Esophagus muscularis mucosa (tissue), 4 donors: Measurements from ENCODE around the gene GDF7. TPM values are rescaled to one million over a fixed set of nuclear protein-coding genes. Genes with fewer than 3 reads are reported as not detected.

Experiments used
- DNase-seq: peaks from one replicate; pipeline ENCODE4 v3.0.0-alpha.2; 2017; ENCODE audit errors: extremely low spot score
- H3K27ac ChIP-seq, 4 donors: fragments of 200-600 bp; sonication (generic); replicated peaks in 1 of 4; 1 replicate in 3 of 4; 2 replicates in 1 of 4; pipeline ENCODE4 v1.5.1; 2016 to 2019; ENCODE audit warnings: mild to moderate bottlenecking in 1 of 4
- H3K27me3 ChIP-seq, 4 donors: fragments of 200-600 bp; sonication (generic); one replicate each; pipeline versions ENCODE4 v1.5.1 to v1.6.0; 2016 to 2019
- H3K36me3 ChIP-seq, 4 donors: fragments of 200-600 bp; sonication (generic); one replicate each; pipeline ENCODE4 v1.5.1; 2016 to 2019
- H3K4me1 ChIP-seq, 4 donors: fragments of 200-600 bp; sonication (generic); one replicate each; pipeline ENCODE4 v1.5.1; 2016 to 2019
- H3K4me3 ChIP-seq, 4 donors: fragments of 200-600 bp; sonication (generic); 1 replicate in 2 of 4; 2 replicates in 2 of 4; pipeline ENCODE4 v1.5.1; 2016 to 2019; ENCODE audit warnings: mild to moderate bottlenecking in 4 of 4, moderate library complexity in 1 of 4
- H3K9me3 ChIP-seq, 4 donors: fragments of 200-600 bp; sonication (generic); 1 replicate in 3 of 4; 2 replicates in 1 of 4; pipeline ENCODE4 v1.5.1; 2016 to 2019
- CTCF ChIP-seq, 3 experiments: fragments of 200-600 bp in 2 of 3; fragments of 450-650 bp in 1 of 3; sonication (generic) in 2 of 3; IDR thresholded peaks; one replicate each; pipeline ENCODE4 v1.5.1; 2017 to 2019; ENCODE audit warnings: antibody characterized with exemption in 3 of 3, mild to moderate bottlenecking in 2 of 3, moderate library complexity in 1 of 3
- EP300 ChIP-seq: sonication (generic); formaldehyde crosslinking; IDR thresholded peaks from one replicate; pipeline ENCODE4 v1.6.1; 2017; ENCODE audit warnings: antibody characterized with exemption
- POLR2A ChIP-seq: fragments of 450-650 bp; IDR thresholded peaks from one replicate; pipeline ENCODE4 v1.6.1; 2017; ENCODE audit warnings: antibody characterized with exemption, moderate library complexity, mild to moderate bottlenecking, low read depth
- POLR2AphosphoS5 ChIP-seq, 2 donors: sonication (generic); formaldehyde crosslinking; IDR thresholded peaks; one replicate each; pipeline ENCODE4 v1.6.1; 2017; ENCODE audit warnings: antibody characterized with exemption in 2 of 2
- WGBS: methylation state at CpG from one replicate; pipeline ENCODE4 v1.1.5; 2018; 5-methylcytosine and 5-hydroxymethylcytosine counted together
- intact Hi-C: fragments of 100-400 bp; cut with DNase I; formaldehyde crosslinking; loops from one replicate; pipeline ENCODE4 v1.15.1; 2023
- total RNA-seq, 4 donors: library from RNA; depleted of rRNA; stranded (reverse); fragments of >200 nt; gene quantifications; one replicate each; pipeline versions ENCODE4 v1.1.0 to v1.2.1, GENCODE V29; 2016

GDF7 gene
- total RNA-seq, 4 donors from 2014 or later: 2.7 to 10.4 (median 7.4) TPM

- Histone ChIP-seq H3K27me3 (no peaks in the 10 kb centered on the region), H3K36me3 (peaks cover 0 to 51% (median 8%) of the 10 kb centered on the region in 4 donors), H3K27ac (no peak overlapping the region), H3K4me1 (no peaks in the 10 kb centered on the region), H3K4me3 (no peak overlapping the region), H3K9me3 (no peaks in the 10 kb centered on the region)
- intact Hi-C loops: no loop called here
- DNase-seq: peak; percentile 24
- TF ChIP-seq POLR2AphosphoS5 (IDR thresholded peaks at IDR 0.05): no peak
- no peak for TF ChIP-seq POLR2A
- no peak for TF ChIP-seq CTCF (IDR thresholded peaks at IDR 0.05)
- TF ChIP-seq EP300: no peak
- WGBS: 87% methylated on average over 6 of the region's 6 CpGs
Observed at GRCh38 chr2:20691076-20691734, 24.3 kb downstream of the GDF7 start.

DNA sequence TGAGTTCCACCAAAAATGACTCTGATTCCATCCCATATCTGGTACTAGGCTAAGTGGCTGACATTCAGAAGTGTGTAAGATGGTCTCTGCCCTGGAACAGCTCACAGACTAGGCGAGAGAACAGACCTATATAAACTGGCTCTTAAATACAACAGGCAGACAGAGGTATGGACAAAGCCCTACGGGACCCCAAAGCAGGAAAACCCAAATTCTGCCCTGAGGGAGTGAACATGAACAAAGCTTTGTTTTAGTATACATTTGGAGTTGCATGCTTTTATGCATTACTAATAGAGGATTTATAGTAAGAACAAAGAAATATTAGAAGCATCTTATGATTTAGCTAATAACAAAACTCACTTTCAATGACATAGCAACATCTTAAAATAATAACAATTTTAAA is 25.1 kb downstream of the GDF7 start:
- Histone ChIP-seq H3K9me3 (no peaks in the 10 kb centered on the region), H3K36me3 (peaks cover 0 to 46% (median 7%) of the 10 kb centered on the region in 4 donors), H3K27me3 (no peaks in the 10 kb centered on the region), H3K4me1 (no peaks in the 10 kb centered on the region), H3K27ac (no peak overlapping the region), H3K4me3 (no peak overlapping the region)
- WGBS: 79% methylated on average over 2 of the region's 2 CpGs
- intact Hi-C loops: no loop called here
- TF ChIP-seq POLR2AphosphoS5 (IDR thresholded peaks at IDR 0.05) (no peak), POLR2A (no peak), CTCF (IDR thresholded peaks at IDR 0.05) (no peak), EP300 (no peak)
- DNase-seq: peak; percentile 47

GRCh38 chr2:20693317-20693716 is 26.4 kb downstream of the GDF7 start:
- 95% methylated on average over 3 of the region's 3 CpGs for WGBS
- TF ChIP-seq POLR2A: no peak
- TF ChIP-seq POLR2AphosphoS5 (IDR thresholded peaks at IDR 0.05): no peak
- no peak for TF ChIP-seq EP300
- TF ChIP-seq CTCF (IDR thresholded peaks at IDR 0.05): no peak
- no peak overlapping the region for H3K4me3 ChIP-seq
- H3K36me3 ChIP-seq: peaks cover 0 to 40% (median 7%) of the 10 kb centered on the region in 4 donors
- intact Hi-C loops: no loop called here
- H3K9me3 ChIP-seq: no peaks in the 10 kb centered on the region
- DNase-seq: no peak
- no peak overlapping the region for H3K27ac ChIP-seq
- H3K27me3 ChIP-seq: no peaks in the 10 kb centered on the region
- peaks cover 0 to under 1% (median 0%) of the 10 kb centered on the region in 4 donors for H3K4me1 ChIP-seq

DNA sequence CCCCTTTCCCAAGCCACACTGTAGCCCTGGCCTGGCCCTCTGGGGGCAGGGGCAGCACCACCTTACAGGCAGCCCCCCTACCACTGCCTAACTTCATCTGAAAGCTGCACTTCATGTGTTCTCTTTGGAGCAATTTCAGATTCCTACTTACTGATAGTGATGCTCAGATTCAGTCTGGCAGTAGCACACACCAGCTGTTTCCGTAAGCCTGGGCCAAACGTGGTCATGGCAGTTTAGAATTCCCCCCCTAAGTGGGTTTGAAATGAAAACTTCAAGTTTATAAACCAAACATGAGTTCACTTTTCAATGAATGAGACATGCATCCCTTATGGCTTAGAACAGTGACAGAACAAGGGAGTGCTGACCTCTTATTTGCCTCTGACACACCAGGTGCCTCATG is 29.4 kb downstream of the GDF7 start:
- Histone ChIP-seq H3K27ac (no peak overlapping the region), H3K27me3 (no peaks in the 10 kb centered on the region), H3K9me3 (no peaks in the 10 kb centered on the region), H3K4me3 (no peak overlapping the region), H3K36me3 (peaks cover 0 to 39% (median 7%) of the 10 kb centered on the region in 4 donors), H3K4me1 (peaks cover 0 to 8% (median 0%) of the 10 kb centered on the region in 4 donors)
- TF ChIP-seq CTCF (IDR thresholded peaks at IDR 0.05) (no peak), EP300 (no peak), POLR2AphosphoS5 (IDR thresholded peaks at IDR 0.05) (no peak), POLR2A (no peak)
- no peak for DNase-seq
- WGBS: 100% methylated on average over 2 of the region's 2 CpGs
- intact Hi-C loops: no loop called here
